Lower leg skin (tissue), 3 donors: ENCODE results near the gene ASPDH.

Experiments used
- CTCF ChIP-seq, 3 donors: fragments of 450-650 bp; IDR thresholded peaks; one replicate each; pipeline ENCODE4 v1.5.1; 2016; ENCODE audit warnings: antibody characterized with exemption in 3 of 3, mild to moderate bottlenecking in 3 of 3, moderate library complexity in 2 of 3
- POLR2A ChIP-seq, 2 donors: fragments of 450-650 bp; IDR thresholded peaks; one replicate each; pipeline ENCODE4 v1.6.1; 2016 to 2017; ENCODE audit warnings: antibody characterized with exemption in 2 of 2, mild to moderate bottlenecking in 1 of 2, moderate library complexity in 1 of 2

- no peak for TF ChIP-seq CTCF (IDR thresholded peaks at IDR 0.05)
- TF ChIP-seq POLR2A (IDR thresholded peaks at IDR 0.05), result no peak
These were observed 36.8 kb downstream of the ASPDH start for GRCh38 chr19:50476907-50477238.
